Prostate gland (tissue), 2 donors: Measurements from ENCODE around the gene DGKZ. TPM values are rescaled to one million over a fixed set of nuclear protein-coding genes. Genes with fewer than 3 reads are reported as not detected.

Experiments
- DNase-seq: peaks from one replicate; pipeline ENCODE4 v3.0.0-alpha.2; 2019; ENCODE audit warnings: low spot score
- H3K27ac ChIP-seq, 2 donors: fragments of 200-600 bp; sonication (generic); 2 replicates each; pipeline ENCODE4 v1.5.1; 2017 to 2019
- H3K27me3 ChIP-seq: fragments of 200-600 bp; sonication (generic); replicated peaks from 2 replicates; pipeline ENCODE4 v1.5.1; 2019; ENCODE audit not compliant: insufficient read depth
- H3K36me3 ChIP-seq, 2 donors: fragments of 200-600 bp; sonication (generic); 1 replicate in 1 of 2; 2 replicates in 1 of 2; pipeline versions ENCODE4 v1.5.1 to v1.8.1; 2017 to 2019
- H3K4me1 ChIP-seq: fragments of 200-600 bp; sonication (generic); replicated peaks from 2 replicates; pipeline ENCODE4 v1.5.1; 2019
- H3K4me3 ChIP-seq, 2 donors: fragments of 200-600 bp; sonication (generic); 2 replicates each; pipeline ENCODE4 v1.5.1; 2017 to 2019
- H3K9me3 ChIP-seq: fragments of 200-600 bp; sonication (generic); 2 replicates; pipeline ENCODE4 v1.5.1; 2017
- POLR2A ChIP-seq: fragments of 450-650 bp; IDR thresholded peaks from one replicate; pipeline ENCODE4 v1.6.1; 2016; ENCODE audit warnings: antibody characterized with exemption, mild to moderate bottlenecking
- POLR2AphosphoS5 ChIP-seq: sonication (generic); formaldehyde crosslinking; IDR thresholded peaks from one replicate; pipeline ENCODE4 v1.6.1; 2017; ENCODE audit warnings: antibody characterized with exemption
- WGBS: methylation state at CpG from one replicate; pipeline ENCODE4 v1.1.5; 2018; 5-methylcytosine and 5-hydroxymethylcytosine counted together
- intact Hi-C: fragments of 100-400 bp; cut with DNase I; formaldehyde crosslinking; loops from one replicate; pipeline ENCODE4 v1.14.2; 2022
- total RNA-seq, 2 donors: library from RNA; depleted of rRNA; stranded (reverse); fragments of >200 nt; gene quantifications; one replicate each; pipeline ENCODE4 v1.1.0, GENCODE V29; 2016
- TF ChIP-seq, protein P1 (sequence below), 4 experiments: fragments of 200-600 bp in 2 of 4; fragments of 450-650 bp in 2 of 4; sonication (generic) in 2 of 4; IDR thresholded peaks; 1 replicate in 3 of 4; 2 replicates in 1 of 4; pipeline ENCODE4 v1.5.1; 2016 to 2019; ENCODE audit warnings: antibody characterized with exemption in 4 of 4, mild to moderate bottlenecking in 2 of 4, moderate library complexity in 2 of 4

The DGKZ gene
- total RNA-seq, 2 donors from 2014 or later: 53.6 to 95.0 TPM

DNA sequence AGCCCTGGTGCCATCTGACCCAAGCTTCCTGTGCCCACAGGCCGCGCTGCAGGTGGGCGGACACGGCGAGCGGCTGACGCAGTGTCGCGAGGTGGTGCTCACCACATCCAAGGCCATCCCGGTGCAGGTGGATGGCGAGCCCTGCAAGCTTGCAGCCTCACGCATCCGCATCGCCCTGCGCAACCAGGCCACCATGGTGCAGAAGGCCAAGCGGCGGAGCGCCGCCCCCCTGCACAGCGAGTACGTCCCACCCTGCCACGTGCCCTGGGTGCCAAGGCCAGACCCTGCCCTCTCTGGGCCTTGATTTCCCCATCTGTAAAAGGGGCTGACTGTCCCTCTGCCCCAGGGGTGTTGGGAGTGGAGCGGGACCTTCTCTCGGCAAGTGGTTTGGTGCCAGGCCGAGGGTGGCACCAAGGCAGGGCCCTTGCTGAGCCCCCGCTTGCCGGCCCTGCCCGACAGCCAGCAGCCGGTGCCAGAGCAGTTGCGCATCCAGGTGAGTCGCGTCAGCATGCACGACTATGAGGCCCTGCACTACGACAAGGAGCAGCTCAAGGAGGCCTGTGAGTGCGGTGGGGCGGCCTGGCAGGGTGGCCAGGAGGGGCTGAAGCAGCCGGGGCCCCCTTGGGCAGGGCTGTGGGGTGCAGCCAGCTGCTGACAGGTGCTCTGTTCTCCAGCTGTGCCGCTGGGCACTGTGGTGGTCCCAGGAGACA, 28.3 kb downstream of the DGKZ start:
- H3K4me3 ChIP-seq: no peak overlapping the region
- H3K27me3 ChIP-seq: no peaks in the 10 kb centered on the region
- no peak for DNase-seq
- no peak overlapping the region for H3K27ac ChIP-seq
- H3K9me3 ChIP-seq: no peaks in the 10 kb centered on the region
- 93% methylated on average over 29 of the region's 38 CpGs for WGBS
- TF ChIP-seq POLR2A: no peak
- TF ChIP-seq, protein P1, sequence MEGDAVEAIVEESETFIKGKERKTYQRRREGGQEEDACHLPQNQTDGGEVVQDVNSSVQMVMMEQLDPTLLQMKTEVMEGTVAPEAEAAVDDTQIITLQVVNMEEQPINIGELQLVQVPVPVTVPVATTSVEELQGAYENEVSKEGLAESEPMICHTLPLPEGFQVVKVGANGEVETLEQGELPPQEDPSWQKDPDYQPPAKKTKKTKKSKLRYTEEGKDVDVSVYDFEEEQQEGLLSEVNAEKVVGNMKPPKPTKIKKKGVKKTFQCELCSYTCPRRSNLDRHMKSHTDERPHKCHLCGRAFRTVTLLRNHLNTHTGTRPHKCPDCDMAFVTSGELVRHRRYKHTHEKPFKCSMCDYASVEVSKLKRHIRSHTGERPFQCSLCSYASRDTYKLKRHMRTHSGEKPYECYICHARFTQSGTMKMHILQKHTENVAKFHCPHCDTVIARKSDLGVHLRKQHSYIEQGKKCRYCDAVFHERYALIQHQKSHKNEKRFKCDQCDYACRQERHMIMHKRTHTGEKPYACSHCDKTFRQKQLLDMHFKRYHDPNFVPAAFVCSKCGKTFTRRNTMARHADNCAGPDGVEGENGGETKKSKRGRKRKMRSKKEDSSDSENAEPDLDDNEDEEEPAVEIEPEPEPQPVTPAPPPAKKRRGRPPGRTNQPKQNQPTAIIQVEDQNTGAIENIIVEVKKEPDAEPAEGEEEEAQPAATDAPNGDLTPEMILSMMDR (IDR thresholded peaks at IDR 0.05): no peak
- H3K4me1 ChIP-seq: no peaks in the 10 kb centered on the region
- peaks cover 4 to 13% of the 10 kb centered on the region in 2 donors for H3K36me3 ChIP-seq
- intact Hi-C loops: no loop called here

DNA sequence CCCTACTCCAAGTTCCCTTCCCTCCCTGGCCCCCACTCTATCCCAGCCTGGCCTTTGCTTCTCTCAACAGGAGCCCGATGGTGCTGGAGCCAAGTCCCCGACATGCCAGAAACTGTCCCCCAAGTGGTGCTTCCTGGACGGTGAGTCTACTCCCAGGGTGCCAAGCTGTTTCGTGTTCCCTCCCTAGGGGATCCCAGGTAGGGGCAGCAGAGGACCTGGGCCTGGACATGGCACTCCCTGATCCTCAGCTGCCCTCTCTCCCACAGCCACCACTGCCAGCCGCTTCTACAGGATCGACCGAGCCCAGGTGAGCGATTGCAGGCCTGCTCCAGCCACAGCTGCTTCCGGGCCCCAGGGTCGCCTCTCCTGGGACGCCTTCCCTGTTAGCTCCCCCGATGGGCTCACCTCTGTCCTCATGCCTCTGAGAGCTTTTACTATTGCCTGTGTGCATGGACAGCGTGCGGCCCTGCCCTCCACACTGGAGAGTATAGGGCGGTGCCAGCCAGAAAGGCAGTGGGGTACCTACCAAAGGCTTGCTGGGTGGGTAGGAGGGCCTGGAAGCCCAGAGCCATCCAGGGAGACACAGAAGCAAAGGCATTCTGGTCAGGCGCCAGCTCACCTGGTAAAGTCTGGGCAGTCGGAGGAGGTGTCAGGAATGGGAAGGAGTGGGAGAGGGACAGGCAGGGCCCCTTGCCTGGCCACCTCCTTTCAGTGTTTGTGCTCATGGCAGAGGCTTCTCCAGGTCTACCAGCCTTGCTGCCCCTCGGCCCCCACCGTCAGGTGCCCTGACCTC, 29.2 kb downstream of the DGKZ start:
- Histone ChIP-seq H3K36me3 (peaks cover 4 to 13% of the 10 kb centered on the region in 2 donors), H3K4me1 (no peaks in the 10 kb centered on the region), H3K27me3 (no peaks in the 10 kb centered on the region), H3K4me3 (no peak overlapping the region), H3K9me3 (no peaks in the 10 kb centered on the region), H3K27ac (no peak overlapping the region)
- DNase-seq: no peak
- WGBS: 80% methylated on average over 19 of the region's 19 CpGs
- intact Hi-C loops: no loop called here
- no peak for TF ChIP-seq POLR2AphosphoS5
- TF ChIP-seq POLR2A: no peak
- TF ChIP-seq, protein P1 (IDR thresholded peaks at IDR 0.05): no peak

DNA sequence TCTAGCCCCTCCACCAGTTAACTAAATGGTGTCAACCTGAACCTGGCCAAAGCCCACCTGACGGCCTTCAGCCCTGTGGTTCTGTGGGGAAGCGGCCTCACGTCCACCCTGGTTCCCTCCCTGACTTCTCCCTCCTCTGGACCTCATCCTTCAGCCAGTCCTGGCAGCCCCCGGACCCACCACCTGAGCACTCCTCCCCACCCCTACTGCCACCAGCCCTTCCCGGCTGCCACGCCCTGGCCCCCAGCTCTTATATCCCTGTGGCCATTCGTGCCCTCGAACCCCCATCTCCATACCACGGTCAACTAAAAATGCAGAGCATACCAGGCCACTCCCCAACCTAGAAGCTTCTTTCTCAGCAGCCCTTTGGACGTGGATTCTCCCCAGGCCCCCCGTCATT, 30.0 kb downstream of the DGKZ start:
- intact Hi-C loops: no loop called here
- Histone ChIP-seq H3K4me1 (peaks cover 3% of the 10 kb centered on the region), H3K36me3 (peaks cover 4 to 13% of the 10 kb centered on the region in 2 donors), H3K27me3 (no peaks in the 10 kb centered on the region), H3K4me3 (no peak overlapping the region), H3K9me3 (no peaks in the 10 kb centered on the region), H3K27ac (no peak overlapping the region)
- DNase-seq: no peak
- WGBS: 95% methylated on average over 11 of the region's 11 CpGs
- TF ChIP-seq, protein P1 (IDR thresholded peaks at IDR 0.05): no peak

DNA sequence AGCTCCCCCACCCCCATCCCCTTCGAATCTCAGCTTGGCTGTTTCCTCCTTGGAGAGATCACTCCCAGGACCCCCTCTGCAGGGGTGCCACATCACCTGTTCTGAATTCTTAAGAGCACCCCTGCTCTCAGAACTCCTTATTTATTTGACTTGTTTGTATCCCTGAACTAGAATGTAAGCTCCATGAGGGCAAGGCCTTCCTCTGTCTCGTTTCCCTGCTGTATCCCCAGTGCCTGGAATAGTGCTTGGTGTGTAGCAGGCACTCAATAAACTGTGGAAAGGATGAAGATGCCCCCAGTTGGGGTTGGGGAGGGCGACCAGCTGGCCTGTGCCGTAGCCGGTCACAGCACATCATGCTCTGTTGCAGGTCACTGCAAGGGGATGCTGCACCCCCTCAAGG, 30.6 kb downstream of the DGKZ start:
- Histone ChIP-seq H3K27ac (no peak overlapping the region), H3K4me3 (no peak overlapping the region), H3K4me1 (peaks cover 7% of the 10 kb centered on the region), H3K27me3 (no peaks in the 10 kb centered on the region), H3K36me3 (peaks cover 4 to 13% of the 10 kb centered on the region in 2 donors), H3K9me3 (no peaks in the 10 kb centered on the region)
- DNase-seq: no peak
- TF ChIP-seq POLR2AphosphoS5 (no peak), POLR2A (no peak)
- TF ChIP-seq, protein P1 (IDR thresholded peaks at IDR 0.05): no peak
- intact Hi-C loops: no loop called here
- WGBS: 92% methylated on average over 5 of the region's 5 CpGs
